Raji (cell line): ENCODE data around the gene FAM83G.

Experiments used
- POLR2A ChIP-seq: IDR thresholded peaks from 2 replicates; pipeline ENCODE4 v1.6.1; 2011; ENCODE audit warnings: low read depth, low read length, control low read depth; ENCODE audit not compliant: insufficient read depth

The FAM83G gene

GRCh38 chr17:19015428-19015827 is 10.9 kb upstream of the FAM83G start:
- TF ChIP-seq POLR2A: no peak

GRCh38 chr17:19014628-19015215 is 10.2 kb upstream of the FAM83G start:
- no peak for TF ChIP-seq POLR2A

GRCh38 chr17:19013806-19014627 is 9.5 kb upstream of the FAM83G start:
- no peak for TF ChIP-seq POLR2A

- no peak for TF ChIP-seq POLR2A
Measured at GRCh38 chr17:19013226-19013625, 8.7 kb upstream of the FAM83G start.

- no peak for TF ChIP-seq POLR2A
Measured at GRCh38 chr17:19012171-19013080, 7.9 kb upstream of the FAM83G start.

GRCh38 chr17:19011581-19011980 is 7.0 kb upstream of the FAM83G start:
- TF ChIP-seq POLR2A: no peak

- no peak for TF ChIP-seq POLR2A
Measured at GRCh38 chr17:19010729-19011505, 6.4 kb upstream of the FAM83G start.

- TF ChIP-seq POLR2A: no peak
Measured at GRCh38 chr17:19009970-19010369, 5.4 kb upstream of the FAM83G start.

GRCh38 chr17:19006698-19007097 is 2.1 kb upstream of the FAM83G start:
- TF ChIP-seq POLR2A: no peak

GRCh38 chr17:19005789-19006430 is 1.3 kb upstream of the FAM83G start:
- TF ChIP-seq POLR2A: no peak

GRCh38 chr17:19005137-19005773 is 691 bp upstream of the FAM83G start:
- TF ChIP-seq POLR2A: no peak

GRCh38 chr17:19003543-19004420 is 782 bp downstream of the FAM83G start:
- TF ChIP-seq POLR2A: no peak

- TF ChIP-seq POLR2A: no peak
Measured at GRCh38 chr17:19002805-19003542, 1.6 kb downstream of the FAM83G start.
